GM21576 (cell line): Measurements from ENCODE around the gene AWAT2.

Experiments
- ATAC-seq: cut with Tn5 transposase; IDR thresholded peaks from one replicate; pipeline ENCODE4 v1.9.1; 2021; ENCODE audit warnings: mild to moderate bottlenecking, moderate library complexity; ENCODE audit not compliant: unreplicated experiment

The AWAT2 gene, protein sequence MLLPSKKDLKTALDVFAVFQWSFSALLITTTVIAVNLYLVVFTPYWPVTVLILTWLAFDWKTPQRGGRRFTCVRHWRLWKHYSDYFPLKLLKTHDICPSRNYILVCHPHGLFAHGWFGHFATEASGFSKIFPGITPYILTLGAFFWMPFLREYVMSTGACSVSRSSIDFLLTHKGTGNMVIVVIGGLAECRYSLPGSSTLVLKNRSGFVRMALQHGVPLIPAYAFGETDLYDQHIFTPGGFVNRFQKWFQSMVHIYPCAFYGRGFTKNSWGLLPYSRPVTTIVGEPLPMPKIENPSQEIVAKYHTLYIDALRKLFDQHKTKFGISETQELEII

DNA sequence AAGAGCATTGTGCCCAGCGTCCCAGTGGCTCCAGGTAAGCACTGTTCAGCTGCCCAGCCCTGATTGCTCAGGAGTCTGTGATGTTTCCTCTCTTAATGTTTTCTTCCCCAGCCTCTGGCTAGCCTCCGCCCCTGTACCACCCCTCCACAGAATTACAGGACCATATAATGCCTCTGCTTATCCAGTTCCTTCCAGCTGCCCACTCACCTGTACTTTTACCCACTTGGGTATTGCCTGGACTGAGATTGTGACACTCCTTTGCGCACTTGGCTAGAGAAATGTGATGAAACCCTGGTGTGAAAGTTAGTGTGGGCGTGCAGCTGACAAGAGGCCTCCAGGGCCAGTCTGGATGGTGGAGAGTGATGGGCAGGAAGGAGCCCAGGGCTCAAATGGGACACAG is at the start of gene AWAT2:
AWAT2 (minus strand) TSS at position 14 of the 400 bp plus-strand sequence; CDS start at position 8, 6 bp downstream.
- ATAC-seq = no peak

DNA sequence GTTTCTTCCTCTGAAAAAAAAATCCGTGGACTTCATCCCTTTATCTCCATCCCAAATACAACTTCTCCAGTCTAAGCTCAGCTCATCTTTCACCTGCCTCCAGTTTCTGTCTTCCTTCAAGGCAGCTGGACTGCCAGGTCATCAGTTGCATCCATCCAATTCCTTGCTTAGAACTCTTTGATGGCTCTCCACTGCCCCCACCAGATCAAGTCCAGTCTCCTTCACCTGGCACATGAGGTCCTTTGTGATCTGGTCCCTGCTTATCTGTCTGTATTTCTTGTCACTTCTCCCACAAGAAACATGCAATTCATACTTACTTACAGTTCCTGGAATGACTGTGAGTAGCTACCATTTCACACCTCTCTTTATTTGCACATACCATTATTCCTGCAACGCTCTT is 46.3 kb upstream of the AWAT2 start:
- ATAC-seq = no peak

DNA sequence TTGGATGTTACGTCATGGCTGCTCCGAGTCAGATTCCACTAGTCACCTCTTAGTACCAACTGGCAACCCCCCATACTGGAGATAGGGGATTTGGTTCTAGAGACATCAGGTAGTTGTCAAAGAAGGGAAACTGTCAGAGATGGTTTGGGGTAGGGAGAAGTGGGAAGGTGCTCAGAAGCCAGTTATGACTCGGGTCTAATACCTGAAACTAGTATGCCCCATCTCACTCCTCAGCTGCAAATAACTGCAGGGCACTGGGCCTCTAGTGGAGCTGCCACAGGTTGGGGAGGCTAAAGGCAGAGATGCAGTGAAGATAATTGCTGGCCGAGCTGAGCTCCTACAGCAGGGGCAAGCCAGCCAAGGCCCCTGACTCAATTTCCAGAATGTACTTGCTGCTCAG is 42.5 kb upstream of the AWAT2 start:
- no peak for ATAC-seq

DNA sequence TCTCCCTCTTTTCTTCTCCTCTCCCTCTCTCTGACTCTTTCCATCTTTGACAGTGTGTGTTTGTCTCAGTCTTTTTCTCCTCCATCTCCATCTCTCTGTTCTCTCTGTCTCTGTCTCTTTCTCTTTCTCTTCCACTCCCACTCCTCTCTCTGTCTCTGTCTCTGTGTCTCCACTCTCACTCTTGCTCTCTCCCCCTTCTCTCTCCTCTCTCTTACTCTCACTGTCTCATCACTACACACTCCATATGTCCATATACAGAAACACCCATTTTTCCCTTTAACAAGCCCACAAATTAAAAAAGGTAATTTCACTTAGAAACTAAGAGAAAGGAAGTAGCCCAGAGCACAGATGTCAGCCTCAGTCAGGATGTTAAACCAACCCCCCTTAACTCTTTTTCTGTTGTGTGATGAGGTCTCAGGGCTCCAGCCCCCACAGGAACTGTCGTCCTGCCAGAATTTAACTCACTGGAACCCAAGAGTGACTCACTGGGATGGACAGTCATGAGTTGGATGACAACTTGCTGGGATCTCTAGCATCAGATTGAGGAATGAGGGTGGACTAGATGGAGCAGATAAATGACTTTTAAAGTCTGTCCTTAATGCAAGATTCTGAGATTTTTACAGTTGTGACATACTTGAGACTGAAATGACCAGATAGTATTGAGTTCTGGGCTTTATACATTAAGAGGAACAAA is 40.0 kb upstream of the AWAT2 start:
- ATAC-seq = no peak

DNA sequence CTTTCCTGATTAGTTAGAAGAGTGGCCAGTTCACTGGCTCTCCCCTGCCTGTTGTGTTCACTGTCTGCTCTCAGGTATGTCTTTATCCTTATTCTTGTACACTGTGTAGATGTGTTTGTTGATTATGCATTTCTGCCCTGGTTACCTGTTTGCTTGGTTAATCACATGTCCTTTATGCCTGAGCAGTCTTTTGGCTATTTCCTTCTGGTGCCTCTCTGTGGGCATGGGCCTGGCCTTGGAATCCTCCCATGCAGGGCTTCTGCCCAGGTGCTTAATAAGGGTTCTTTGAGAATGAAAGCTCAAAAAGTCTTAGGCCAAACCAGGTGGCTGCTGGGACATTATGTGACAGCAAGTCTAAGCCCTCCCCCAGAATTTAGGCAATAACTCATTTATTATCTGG is 39.0 kb upstream of the AWAT2 start:
- no peak for ATAC-seq

DNA sequence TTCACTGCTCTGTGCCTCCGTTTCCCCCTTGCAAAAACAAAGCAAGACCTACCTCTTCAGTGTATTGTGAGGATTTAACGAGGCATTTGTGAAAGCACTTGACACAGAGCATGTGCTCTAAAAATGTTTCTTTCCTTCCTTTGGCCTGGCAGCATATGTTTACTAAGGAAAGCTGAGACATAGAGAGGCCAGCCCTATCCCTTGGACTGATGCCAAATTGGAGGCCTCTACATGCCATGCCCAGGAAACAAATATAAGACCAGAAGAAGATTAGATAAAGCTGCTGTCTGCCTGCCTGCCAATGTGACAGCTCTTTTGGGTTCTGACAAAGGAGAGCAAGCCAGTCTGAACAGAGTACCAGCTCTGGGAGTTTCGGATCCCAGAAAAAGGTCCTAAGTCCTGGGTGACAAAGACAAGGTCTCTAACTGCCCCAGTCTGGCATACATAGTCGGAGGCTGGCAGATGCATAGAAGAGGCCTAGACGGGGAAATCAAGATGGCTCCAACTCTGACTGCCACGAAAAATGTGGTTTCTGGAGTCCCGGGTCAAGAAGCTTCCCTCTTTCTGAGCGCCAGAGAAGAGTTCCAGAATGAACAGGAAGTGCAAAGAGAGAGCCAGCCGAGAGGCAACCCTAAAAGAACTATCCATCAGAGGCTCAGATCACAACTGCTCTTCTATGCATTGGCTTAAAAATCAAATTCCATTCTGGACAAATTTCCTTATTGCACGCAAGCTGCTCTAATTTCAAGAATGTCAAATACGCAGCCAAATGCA is 38.3 kb upstream of the AWAT2 start:
- ATAC-seq = no peak

DNA sequence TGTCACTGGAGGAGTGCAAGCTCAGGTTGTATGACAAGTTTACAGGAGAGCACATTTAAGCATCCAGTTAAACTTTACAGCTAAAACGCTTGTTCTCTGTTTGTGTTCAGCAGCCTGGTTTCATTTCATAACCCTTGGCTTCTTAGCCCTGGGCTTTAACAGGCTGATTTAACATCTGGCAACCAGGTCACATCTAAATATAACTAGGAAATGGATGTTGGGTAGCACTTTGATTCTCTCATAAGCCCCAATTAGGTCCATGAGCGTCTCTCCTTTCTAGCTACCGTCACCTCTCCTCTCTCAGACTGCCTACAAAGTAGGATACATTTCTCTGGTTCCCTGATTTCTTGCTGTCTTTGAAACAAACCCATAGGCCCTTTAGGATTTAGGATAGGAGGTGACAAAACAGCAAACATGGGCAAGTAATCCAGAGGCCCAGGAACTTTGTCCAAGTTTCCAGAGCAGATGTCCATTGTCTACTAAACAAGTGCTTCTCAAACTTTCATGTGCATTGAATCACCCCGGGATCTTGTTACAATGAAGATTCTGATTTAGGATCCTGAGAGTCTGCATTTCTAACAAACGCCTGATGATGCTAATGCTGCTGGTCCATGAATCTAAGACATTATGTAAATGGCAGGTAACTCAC is 35.0 kb upstream of the AWAT2 start:
- no peak for ATAC-seq

DNA sequence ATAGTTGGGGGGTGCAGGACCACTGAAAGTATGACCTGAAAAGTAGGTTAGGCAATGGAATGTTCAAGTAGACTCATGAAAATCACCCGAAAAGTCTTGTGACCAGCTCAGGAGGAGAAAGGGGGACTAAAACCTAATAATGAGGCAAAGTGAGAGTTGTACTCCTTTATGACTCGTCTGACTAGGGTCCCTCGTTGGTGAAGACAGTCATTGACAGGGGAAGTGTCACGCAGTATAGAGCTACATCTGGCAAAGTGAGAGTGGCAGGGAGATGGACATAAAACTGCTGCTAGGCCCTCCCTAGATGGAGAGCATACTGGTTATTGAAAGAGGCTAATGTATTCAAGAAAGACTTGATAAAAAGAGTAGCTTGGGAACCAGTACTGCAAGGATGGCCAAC is 33.0 kb upstream of the AWAT2 start:
- no peak for ATAC-seq

DNA sequence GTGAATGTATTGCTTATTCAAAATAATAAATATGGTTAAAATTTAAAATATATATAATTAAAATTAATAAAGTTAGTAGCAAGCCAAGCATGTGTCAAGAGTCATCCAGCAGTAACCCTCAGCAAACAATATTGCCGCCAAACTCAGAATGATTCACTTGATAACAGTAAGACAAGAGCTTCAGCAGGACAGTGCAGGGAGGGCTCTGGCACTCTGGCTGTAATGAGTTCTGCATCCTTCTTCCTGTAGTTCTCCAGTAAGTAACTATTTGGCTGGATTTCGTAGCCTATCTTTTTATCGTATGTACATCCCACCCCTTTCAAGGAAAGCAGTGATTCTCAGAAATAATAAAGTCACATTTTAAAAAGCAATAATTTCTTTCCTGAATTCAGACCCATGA is 30.1 kb upstream of the AWAT2 start:
- ATAC-seq = no peak

DNA sequence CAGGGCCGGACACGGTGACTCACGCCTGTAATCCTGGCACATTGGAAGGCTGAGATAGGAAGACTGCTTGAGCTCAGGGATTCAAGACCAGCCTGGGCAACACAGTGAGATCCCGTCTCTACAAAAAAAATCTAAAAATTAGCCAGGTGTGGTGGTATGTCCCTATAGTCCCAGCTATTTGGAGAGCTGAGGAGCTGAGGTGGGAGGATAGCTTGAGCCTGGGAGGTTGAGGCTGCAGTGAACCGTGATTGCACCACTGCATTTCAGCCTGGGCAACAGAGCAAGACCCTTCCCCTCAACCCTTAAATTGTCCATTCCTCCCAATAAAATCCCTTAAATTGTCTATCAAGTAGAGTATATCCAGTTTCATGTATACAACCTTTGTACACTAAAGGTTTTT is 29.6 kb upstream of the AWAT2 start:
- no peak for ATAC-seq

DNA sequence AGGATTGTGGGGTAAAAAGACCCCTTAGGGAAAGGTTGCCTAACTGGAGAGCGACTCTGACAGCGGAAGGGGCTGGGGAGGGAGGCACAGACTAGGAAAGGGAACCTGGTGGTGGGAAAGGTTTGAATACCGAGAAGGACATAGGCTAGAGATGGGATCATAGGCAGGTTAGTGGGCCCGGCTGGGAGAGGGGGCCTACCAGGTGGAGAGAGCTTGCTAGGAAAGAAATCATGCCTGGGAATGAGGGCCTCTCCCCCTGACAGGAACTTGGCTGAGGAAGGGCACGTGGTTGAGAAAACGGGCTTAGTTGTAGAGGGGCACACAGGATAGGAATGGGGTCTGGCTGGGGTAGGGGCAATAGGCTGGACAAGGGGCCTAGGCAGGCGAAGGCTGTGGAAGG is 16.9 kb upstream of the AWAT2 start:
- no peak for ATAC-seq

DNA sequence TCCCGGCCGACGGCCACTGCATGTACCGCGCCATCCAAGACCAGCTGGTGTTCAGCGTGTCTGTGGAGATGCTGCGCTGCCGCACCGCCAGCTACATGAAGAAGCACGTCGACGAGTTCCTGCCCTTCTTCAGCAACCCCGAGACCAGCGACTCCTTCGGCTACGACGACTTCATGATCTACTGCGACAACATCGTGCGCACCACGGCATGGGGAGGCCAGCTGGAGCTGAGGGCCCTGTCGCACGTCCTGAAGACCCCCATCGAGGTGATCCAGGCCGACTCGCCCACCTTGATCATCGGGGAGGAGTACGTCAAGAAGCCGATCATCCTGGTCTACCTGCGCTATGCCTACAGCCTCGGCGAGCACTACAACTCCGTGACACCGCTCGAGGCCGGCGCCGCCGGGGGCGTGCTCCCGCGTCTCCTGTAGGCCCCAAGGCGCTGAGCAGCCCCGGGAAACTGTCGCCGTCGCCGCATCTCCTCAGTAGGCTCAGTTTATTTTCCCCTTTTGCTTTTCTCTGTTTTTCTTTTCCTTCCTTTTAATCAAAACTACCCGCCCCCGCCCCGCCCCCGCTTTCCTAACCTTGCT is 13.3 kb upstream of the AWAT2 start:
- ATAC-seq = no peak

DNA sequence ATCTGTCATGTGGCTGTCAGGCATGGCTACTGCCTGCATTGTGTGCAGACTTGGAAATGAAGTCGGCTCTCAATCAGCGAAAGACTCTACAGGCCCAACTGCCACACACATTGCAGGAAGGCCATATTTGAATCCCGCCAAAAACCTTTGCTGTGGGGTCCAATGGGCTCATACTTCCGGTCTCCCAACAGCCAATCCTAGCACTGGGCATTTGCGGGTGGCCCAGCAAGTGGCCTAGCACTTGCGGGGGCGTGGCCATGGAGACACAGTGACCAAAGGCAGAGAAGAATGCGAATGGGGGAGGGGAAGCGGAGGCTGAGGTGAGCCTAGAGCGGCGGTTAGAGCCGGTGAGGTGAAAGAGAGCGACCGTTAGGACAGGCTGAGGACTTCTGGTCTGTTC is 12.3 kb upstream of the AWAT2 start, which contains the start of gene OTUD6A:
OTUD6A (plus strand) TSS at position 382 of the 400 bp plus-strand sequence. CDS start 68 bp downstream, outside the sequence.
- ATAC-seq = no peak

DNA sequence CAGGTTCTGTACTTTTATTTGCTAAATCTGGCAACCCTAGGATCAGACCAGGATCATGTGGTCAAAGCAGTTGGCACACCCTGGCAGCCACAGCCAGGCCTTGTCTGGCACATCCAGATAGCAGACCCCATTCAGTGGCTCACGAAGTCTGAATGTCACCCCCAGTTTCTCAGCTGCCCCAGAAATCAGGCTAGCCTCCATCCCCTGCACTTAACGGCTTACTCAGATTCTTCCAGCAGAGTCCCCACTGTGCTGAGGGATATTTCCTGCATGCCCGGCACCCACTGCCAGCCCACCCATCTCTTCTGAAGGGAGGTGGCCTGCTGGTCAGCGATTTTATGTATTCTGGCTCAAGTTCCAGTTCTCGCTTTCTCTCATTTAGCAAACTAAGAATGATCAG is 4.7 kb upstream of the AWAT2 start:
- no peak for ATAC-seq

DNA sequence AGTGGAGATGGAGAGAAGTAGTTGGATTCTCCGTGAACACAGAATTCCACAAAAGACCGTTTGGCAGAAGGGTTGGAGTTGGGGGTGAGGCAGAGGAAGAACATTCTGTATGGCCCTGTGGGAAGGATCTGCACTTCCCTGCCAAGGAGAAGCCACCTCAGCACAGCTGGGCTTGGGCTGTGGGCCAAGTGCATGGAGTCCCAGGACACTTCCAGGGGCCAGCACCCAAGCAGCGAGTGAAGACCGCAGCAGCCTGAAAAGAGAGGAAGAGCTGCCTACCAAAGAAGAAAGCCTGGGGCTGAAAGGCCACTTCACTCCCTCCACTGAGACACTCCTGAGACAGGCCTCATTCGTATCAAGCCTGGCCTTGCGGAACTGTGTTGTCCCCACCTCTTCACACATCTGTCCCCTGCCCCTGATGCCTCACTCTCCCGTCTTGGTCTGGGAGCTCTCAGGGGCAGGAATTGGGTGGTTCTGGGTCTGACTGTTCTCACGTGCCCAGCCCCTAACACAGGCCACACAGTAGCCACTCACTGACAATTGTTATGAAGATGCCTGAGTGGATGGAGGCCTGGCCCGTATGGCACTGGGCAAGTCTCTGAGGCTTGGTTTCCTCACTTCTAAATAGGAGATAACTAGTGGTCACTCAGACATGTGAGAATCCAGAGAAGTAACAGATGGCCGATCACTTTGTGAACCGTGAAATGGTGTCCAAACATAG is 3.3 kb upstream of the AWAT2 start:
- no peak for ATAC-seq

DNA sequence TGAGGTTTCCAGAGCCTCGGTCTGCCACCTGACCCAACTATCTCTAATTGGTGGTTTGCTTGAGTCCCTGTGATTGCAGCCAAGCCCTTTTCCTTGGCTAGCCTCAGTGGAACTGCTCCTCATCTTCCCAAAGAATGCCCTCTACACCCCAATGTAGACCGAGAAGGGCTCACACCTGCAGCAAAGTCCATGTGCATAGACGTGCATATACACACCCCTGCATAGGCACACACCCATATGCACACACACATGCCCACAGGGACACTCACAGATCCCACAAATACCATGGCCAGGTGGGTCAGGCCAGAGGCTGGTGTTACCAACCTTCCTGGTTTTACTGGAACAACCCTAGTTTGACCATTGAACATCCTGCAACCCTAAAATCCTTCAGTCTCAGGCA is 332 bp downstream of the AWAT2 start:
- ATAC-seq = no peak

DNA sequence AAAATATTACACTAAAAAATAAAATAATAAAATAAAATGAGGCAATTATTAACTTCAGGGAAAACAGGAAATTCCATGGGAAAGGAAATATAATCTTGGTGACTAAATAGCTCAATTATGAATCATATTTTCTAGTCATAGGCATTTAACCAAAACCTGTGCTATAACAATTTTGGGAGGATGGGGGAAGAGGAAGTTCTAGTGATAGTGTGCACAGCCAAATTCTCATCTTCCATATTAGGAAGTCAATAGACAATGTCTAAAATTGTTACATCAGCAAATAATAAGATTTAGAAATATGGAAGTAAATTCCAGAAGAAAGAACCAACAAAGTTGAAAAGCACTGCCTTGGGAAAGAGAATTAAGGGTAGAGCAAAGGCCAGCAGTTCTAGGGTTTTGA is 2.8 kb downstream of the AWAT2 start:
- ATAC-seq = no peak

DNA sequence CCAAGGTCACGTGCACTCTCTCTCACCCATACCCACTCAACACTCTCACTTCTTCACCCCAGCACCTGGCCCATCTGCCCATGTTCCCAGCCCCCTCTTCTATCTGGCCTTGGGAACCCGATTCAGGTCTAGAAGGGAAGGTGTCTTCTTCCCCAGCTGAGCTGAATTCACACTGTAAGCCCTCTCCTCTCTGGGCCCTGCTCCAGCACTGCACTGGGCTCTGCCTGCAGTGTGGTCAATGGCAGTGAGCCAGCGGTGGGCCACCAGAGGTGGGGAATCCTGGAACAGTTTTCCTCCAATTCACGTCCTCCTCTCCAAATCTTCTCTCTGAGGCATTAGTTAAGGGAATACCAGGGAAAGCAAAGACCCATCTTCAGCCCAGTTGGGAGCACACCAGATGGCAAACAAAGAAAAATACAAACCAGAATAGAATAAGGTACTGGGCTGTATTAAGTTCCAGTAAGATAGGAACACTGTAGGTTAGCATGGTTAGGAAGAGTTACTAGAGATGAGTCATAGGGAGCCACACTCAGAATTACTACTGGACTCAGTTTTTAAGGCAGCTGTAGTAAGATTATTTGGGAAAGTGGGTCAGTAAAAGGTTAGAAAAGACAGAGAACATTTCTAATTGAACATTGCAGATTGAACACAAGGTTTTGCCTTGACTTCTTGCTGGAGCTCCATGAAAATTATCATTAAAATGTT is 5.0 kb downstream of the AWAT2 start:
- ATAC-seq = no peak

DNA sequence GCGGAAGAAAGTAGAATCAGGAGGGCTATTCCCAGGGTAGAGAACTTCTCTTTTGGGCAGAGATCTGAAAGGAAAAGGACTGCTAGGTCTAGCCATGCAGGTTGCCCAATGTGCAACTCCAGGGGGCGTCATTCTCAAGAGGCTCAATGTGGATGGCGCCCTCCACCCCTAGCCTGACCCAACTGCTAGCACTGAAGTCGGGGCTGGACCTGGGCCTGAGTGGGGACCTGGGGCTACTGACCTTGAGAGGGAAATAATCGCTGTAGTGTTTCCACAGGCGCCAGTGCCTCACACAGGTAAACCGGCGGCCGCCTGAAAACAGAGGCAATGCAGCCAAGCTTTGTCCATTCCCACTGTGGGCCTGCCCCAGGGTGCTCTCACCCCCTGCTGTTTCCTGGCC is 6.1 kb downstream of the AWAT2 start:
- ATAC-seq = no peak
